Stimulated activated CD4-positive, alpha-beta T cell treated with anti-CD3 and anti-CD28 coated beads, Interleukin-4, amount 100 ng/mL, for 4 hours (primary cell): Measurements from ENCODE around the gene LRRC51.

Experiments
- DNase-seq, 2 experiments: peaks; one replicate each; pipeline ENCODE4 v3.0.0-alpha.2; 2020

Gene LRRC51

GRCh38 chr11:72080326-72081183, at the start of gene LRRC51, which contains the start of gene NUMA1:
TSS of gene LRRC51 (plus strand) at chr11:72080850. CDS start at chr11:72089084, 8,234 bp downstream.
TSS of gene NUMA1 (minus strand) at chr11:72080542. CDS start at chr11:72035943, 44,599 bp downstream.
- peak; percentile 95 to 100 for DNase-seq

GRCh38 chr11:72036687-72037086, 44.0 kb upstream of the LRRC51 start:
- no peak for DNase-seq

GRCh38 chr11:72037554-72038311, 42.9 kb upstream of the LRRC51 start:
- DNase-seq = no peak

GRCh38 chr11:72038491-72038890, 42.2 kb upstream of the LRRC51 start:
- no peak for DNase-seq

- no peak for DNase-seq
Measured at GRCh38 chr11:72039031-72039855, 41.4 kb upstream of the LRRC51 start.

- DNase-seq = no peak
Measured at GRCh38 chr11:72039856-72040401, 40.7 kb upstream of the LRRC51 start.

GRCh38 chr11:72040491-72041363, 39.9 kb upstream of the LRRC51 start:
- DNase-seq = peak; percentile 72 to 73

- peak; percentile 12 to 28 for DNase-seq
Measured at GRCh38 chr11:72041364-72042063, 39.1 kb upstream of the LRRC51 start.

GRCh38 chr11:72042064-72042745, 38.4 kb upstream of the LRRC51 start:
- DNase-seq = no peak

- DNase-seq = no peak
Measured at GRCh38 chr11:72045849-72046248, 34.8 kb upstream of the LRRC51 start.

- no peak for DNase-seq
Measured at GRCh38 chr11:72048766-72049460, 31.7 kb upstream of the LRRC51 start.

- no peak for DNase-seq
Measured at GRCh38 chr11:72058416-72059034, 22.1 kb upstream of the LRRC51 start.

- DNase-seq = no peak
Measured at GRCh38 chr11:72061739-72062396, 18.8 kb upstream of the LRRC51 start.

GRCh38 chr11:72066855-72067254, 13.8 kb upstream of the LRRC51 start:
- no peak for DNase-seq

- no peak for DNase-seq
Measured at GRCh38 chr11:72067266-72067665, 13.4 kb upstream of the LRRC51 start.

GRCh38 chr11:72067676-72068075, 13.0 kb upstream of the LRRC51 start:
- DNase-seq = no peak

- DNase-seq = no peak
Measured at GRCh38 chr11:72069200-72069599, 11.4 kb upstream of the LRRC51 start.

GRCh38 chr11:72069787-72070251, 10.8 kb upstream of the LRRC51 start:
- no peak for DNase-seq
